ENCODE measurements around the gene SCN10A.

Gene SCN10A

GRCh38 chr3:38823186-38823585, 7.2 kb upstream of the SCN10A start:
- Histone ChIP-seq H3K4me3 (ENCODE audit: low read depth in 1 of 2, low read length in 1 of 2) (no peak overlapping the region), H3K4me1 (ENCODE audit: control insufficient read depth in 1 of 2, insufficient read depth in 1 of 2, low read depth in 1 of 2, low read length in 1 of 2) (no peaks in the 10 kb centered on the region), H3K27me3 (no peaks in the 10 kb centered on the region), H3K27ac (no peak overlapping the region), H3K36me3 (no peaks in the 10 kb centered on the region), H3K9me3 (no peaks in the 10 kb centered on the region)
- TF ChIP-seq CTCF (IDR thresholded peaks at IDR 0.05) = no peak

- H3K4me1 ChIP-seq (ENCODE audit: control insufficient read depth in 1 of 2, insufficient read depth in 1 of 2, low read depth in 1 of 2, low read length in 1 of 2) = no peaks in the 10 kb centered on the region
- H3K27me3 ChIP-seq = peaks cover 6% of the 10 kb centered on the region
- no peaks in the 10 kb centered on the region for H3K9me3 ChIP-seq
- no peak overlapping the region for H3K4me3 ChIP-seq (ENCODE audit: low read depth in 1 of 2, low read length in 1 of 2)
- no peaks in the 10 kb centered on the region for H3K36me3 ChIP-seq
- no peak overlapping the region for H3K27ac ChIP-seq
- TF ChIP-seq CTCF (IDR thresholded peaks at IDR 0.05) = no peak
Measured at GRCh38 chr3:38811822-38812221, 4.2 kb downstream of the SCN10A start.

GRCh38 chr3:38805765-38806386, 10.1 kb downstream of the SCN10A start:
- Histone ChIP-seq H3K36me3 (no peaks in the 10 kb centered on the region), H3K27me3 (no peaks in the 10 kb centered on the region), H3K4me1 (ENCODE audit: control insufficient read depth in 1 of 2, insufficient read depth in 1 of 2, low read depth in 1 of 2, low read length in 1 of 2) (no peaks in the 10 kb centered on the region), H3K4me3 (ENCODE audit: low read depth in 1 of 2, low read length in 1 of 2) (no peak overlapping the region), H3K27ac (no peak overlapping the region), H3K9me3 (no peaks in the 10 kb centered on the region)
- TF ChIP-seq CTCF (IDR thresholded peaks at IDR 0.05) = no peak

- no peak for TF ChIP-seq CTCF (IDR thresholded peaks at IDR 0.05)
- H3K9me3 ChIP-seq = no peaks in the 10 kb centered on the region
- H3K27me3 ChIP-seq = no peaks in the 10 kb centered on the region
- no peaks in the 10 kb centered on the region for H3K4me1 ChIP-seq (ENCODE audit: control insufficient read depth in 1 of 2, insufficient read depth in 1 of 2, low read depth in 1 of 2, low read length in 1 of 2)
- no peak overlapping the region for H3K27ac ChIP-seq
- H3K4me3 ChIP-seq (ENCODE audit: low read depth in 1 of 2, low read length in 1 of 2) = no peak overlapping the region
- H3K36me3 ChIP-seq = no peaks in the 10 kb centered on the region
Measured at GRCh38 chr3:38805004-38805403, 11.0 kb downstream of the SCN10A start.

- Histone ChIP-seq H3K27me3 (no peaks in the 10 kb centered on the region), H3K9me3 (no peaks in the 10 kb centered on the region), H3K4me1 (ENCODE audit: control insufficient read depth in 1 of 2, insufficient read depth in 1 of 2, low read depth in 1 of 2, low read length in 1 of 2) (no peaks in the 10 kb centered on the region), H3K27ac (no peak overlapping the region), H3K36me3 (no peaks in the 10 kb centered on the region), H3K4me3 (ENCODE audit: low read depth in 1 of 2, low read length in 1 of 2) (no peak overlapping the region)
- no peak for TF ChIP-seq CTCF (IDR thresholded peaks at IDR 0.05)
Measured at GRCh38 chr3:38800511-38800910, 15.5 kb downstream of the SCN10A start.

- Histone ChIP-seq H3K9me3 (no peaks in the 10 kb centered on the region), H3K36me3 (no peaks in the 10 kb centered on the region), H3K27ac (no peak overlapping the region), H3K27me3 (peaks cover 16% of the 10 kb centered on the region), H3K4me1 (ENCODE audit: control insufficient read depth in 1 of 2, insufficient read depth in 1 of 2, low read depth in 1 of 2, low read length in 1 of 2) (no peaks in the 10 kb centered on the region), H3K4me3 (ENCODE audit: low read depth in 1 of 2, low read length in 1 of 2) (no peak overlapping the region)
- TF ChIP-seq CTCF (IDR thresholded peaks at IDR 0.05) = no peak
Measured at GRCh38 chr3:38793721-38794120, 22.3 kb downstream of the SCN10A start.
